CD4-positive, alpha-beta T cell treated with Interleukin-4 for 1 hour (primary cell): Measurements from ENCODE around the gene LIN28A.

Experiments
- DNase-seq, 2 donors: peaks; one replicate each; pipeline ENCODE4 v3.0.0-alpha.2; 2020 to 2022

LIN28A gene

GRCh38 chr1:26388791-26389445, 21.7 kb upstream of the LIN28A start:
- no peak for DNase-seq

- no peak for DNase-seq
Measured at GRCh38 chr1:26389604-26390247, 20.9 kb upstream of the LIN28A start.

- peak; percentile 53 to 76 for DNase-seq
Measured at GRCh38 chr1:26391450-26391849, 19.2 kb upstream of the LIN28A start.

GRCh38 chr1:26395754-26396153, 14.9 kb upstream of the LIN28A start:
- DNase-seq: no peak

GRCh38 chr1:26399034-26399433, 11.6 kb upstream of the LIN28A start:
- no peak for DNase-seq

- no peak for DNase-seq
Measured at GRCh38 chr1:26401891-26402290, 8.7 kb upstream of the LIN28A start.

- DNase-seq: no peak
Measured at GRCh38 chr1:26403656-26404055, 7.0 kb upstream of the LIN28A start.

- DNase-seq: no peak
Measured at GRCh38 chr1:26404641-26405040, 6.0 kb upstream of the LIN28A start.

- no peak for DNase-seq
Measured at GRCh38 chr1:26405281-26405915, 5.2 kb upstream of the LIN28A start.

- DNase-seq: peak; percentile 67 to 80
Measured at GRCh38 chr1:26408604-26409003, 2.0 kb upstream of the LIN28A start.

GRCh38 chr1:26409191-26409807, 1.3 kb upstream of the LIN28A start:
- DNase-seq: no peak

GRCh38 chr1:26411624-26412074, 1.0 kb downstream of the LIN28A start:
- DNase-seq: no peak

- DNase-seq: no peak
Measured at GRCh38 chr1:26412180-26412840, 1.7 kb downstream of the LIN28A start.

- no peak for DNase-seq
Measured at GRCh38 chr1:26413031-26413430, 2.4 kb downstream of the LIN28A start.

- DNase-seq: peak; percentile 84 to 85
Measured at GRCh38 chr1:26417111-26417759, 6.6 kb downstream of the LIN28A start.

GRCh38 chr1:26418865-26419349, 8.3 kb downstream of the LIN28A start:
- DNase-seq: no peak

GRCh38 chr1:26419494-26419893, 8.9 kb downstream of the LIN28A start:
- DNase-seq: no peak

GRCh38 chr1:26429721-26430120, 19.1 kb downstream of the LIN28A start:
- no peak for DNase-seq

- DNase-seq: peak; percentile 98 to 99
Measured at GRCh38 chr1:26431979-26432695, 21.5 kb downstream of the LIN28A start, which contains the start of gene DHDDS. Gene DHDDS (plus strand): TSS chr1:26432321. CDS start chr1:26432946, 625 bp downstream.

GRCh38 chr1:26432793-26433192, 22.2 kb downstream of the LIN28A start:
- no peak for DNase-seq

GRCh38 chr1:26434161-26434752, 23.6 kb downstream of the LIN28A start:
- DNase-seq: no peak
